ENCODE measurements around the gene APBA1.

The APBA1 gene

DNA sequence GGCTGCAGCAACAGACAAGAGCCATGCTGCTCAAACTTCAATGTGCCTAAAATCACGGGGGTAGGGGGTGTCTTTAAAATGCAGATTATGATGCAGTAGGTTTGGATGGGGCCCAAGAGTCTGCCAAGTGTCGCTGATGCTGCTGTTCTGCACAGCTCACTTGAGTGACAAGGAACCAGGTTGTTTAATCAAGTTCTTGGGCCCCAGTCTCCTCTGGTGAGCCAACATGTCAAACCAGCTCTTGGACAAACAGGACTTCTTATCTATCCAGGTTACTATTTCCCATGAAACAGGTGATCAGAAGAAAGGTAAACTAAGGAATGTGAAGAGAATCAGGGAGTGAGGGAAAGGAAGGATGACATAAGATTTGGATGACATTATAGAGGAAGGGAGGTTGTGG lies 78.0 kb downstream of the APBA1 start:
- Histone ChIP-seq H3K4me2 (ENCODE audit: low read length) (no peak overlapping the region), H3K79me2 (ENCODE audit: control insufficient read depth, low read length) (no peaks in the 10 kb centered on the region), H3K9me3 (ENCODE audit: control insufficient read depth, insufficient read depth, low read length) (no peaks in the 10 kb centered on the region), H4K20me1 (ENCODE audit: control insufficient read depth, insufficient read depth, low read depth, low read length) (no peaks in the 10 kb centered on the region), H3K36me3 (ENCODE audit: control insufficient read depth, low read length) (no peaks in the 10 kb centered on the region), H3K4me1 (ENCODE audit: control insufficient read depth, low read length) (no peaks in the 10 kb centered on the region), H3K27me3 (ENCODE audit: control insufficient read depth, low read length) (peaks cover 3% of the 10 kb centered on the region), H3F3A (ENCODE audit: control insufficient read depth, insufficient read depth) (no peaks in the 10 kb centered on the region), H3K4me3 (ENCODE audit: low read length) (no peak overlapping the region), H3K9me2 (replicated peaks; ENCODE audit: control insufficient read depth, low read length) (no peaks in the 10 kb centered on the region), H3K27ac (ENCODE audit: low read depth, low read length) (no peak overlapping the region)
- TF ChIP-seq, protein P1, sequence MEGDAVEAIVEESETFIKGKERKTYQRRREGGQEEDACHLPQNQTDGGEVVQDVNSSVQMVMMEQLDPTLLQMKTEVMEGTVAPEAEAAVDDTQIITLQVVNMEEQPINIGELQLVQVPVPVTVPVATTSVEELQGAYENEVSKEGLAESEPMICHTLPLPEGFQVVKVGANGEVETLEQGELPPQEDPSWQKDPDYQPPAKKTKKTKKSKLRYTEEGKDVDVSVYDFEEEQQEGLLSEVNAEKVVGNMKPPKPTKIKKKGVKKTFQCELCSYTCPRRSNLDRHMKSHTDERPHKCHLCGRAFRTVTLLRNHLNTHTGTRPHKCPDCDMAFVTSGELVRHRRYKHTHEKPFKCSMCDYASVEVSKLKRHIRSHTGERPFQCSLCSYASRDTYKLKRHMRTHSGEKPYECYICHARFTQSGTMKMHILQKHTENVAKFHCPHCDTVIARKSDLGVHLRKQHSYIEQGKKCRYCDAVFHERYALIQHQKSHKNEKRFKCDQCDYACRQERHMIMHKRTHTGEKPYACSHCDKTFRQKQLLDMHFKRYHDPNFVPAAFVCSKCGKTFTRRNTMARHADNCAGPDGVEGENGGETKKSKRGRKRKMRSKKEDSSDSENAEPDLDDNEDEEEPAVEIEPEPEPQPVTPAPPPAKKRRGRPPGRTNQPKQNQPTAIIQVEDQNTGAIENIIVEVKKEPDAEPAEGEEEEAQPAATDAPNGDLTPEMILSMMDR (IDR thresholded peaks at IDR 0.05; ENCODE audit: low read depth, low read length, poor library complexity, severe bottlenecking): no peak
- TF ChIP-seq EZH2phosphoT487 (IDR thresholded peaks at IDR 0.05; ENCODE audit: borderline replicate concordance, low read length): no peak

DNA sequence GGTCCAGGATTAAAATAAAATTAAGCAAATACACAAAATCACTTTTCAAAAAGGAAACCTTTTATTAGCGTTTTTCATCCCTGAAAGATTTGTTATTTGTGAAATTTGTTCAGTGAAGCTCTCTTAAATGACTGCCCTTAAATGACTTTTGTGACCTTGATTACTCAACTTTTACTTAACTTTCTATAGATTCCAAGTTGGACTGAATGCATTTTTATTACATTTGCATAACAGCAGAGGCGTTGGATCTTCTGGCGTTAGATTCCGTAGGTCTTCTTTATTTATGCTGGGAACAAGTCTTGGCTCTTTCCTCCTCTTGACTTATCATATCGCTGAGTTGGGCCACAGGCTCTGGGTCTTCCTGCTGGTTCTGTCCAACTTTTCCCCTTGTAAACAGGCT lies 78.4 kb downstream of the APBA1 start:
- no peaks in the 10 kb centered on the region for H3K79me2 ChIP-seq (ENCODE audit: control insufficient read depth, low read length)
- H3K4me1 ChIP-seq (ENCODE audit: control insufficient read depth, low read length): no peaks in the 10 kb centered on the region
- no peak overlapping the region for H3K4me3 ChIP-seq (ENCODE audit: low read length)
- no peak overlapping the region for H3K27ac ChIP-seq (ENCODE audit: low read depth, low read length)
- TF ChIP-seq, protein P1 (IDR thresholded peaks at IDR 0.05; ENCODE audit: low read depth, low read length, poor library complexity, severe bottlenecking): no peak
- no peak for TF ChIP-seq EZH2phosphoT487 (IDR thresholded peaks at IDR 0.05; ENCODE audit: borderline replicate concordance, low read length)
- no peaks in the 10 kb centered on the region for H3K36me3 ChIP-seq (ENCODE audit: control insufficient read depth, low read length)
- no peak overlapping the region for H3K4me2 ChIP-seq (ENCODE audit: low read length)
- no peaks in the 10 kb centered on the region for H3K9me3 ChIP-seq (ENCODE audit: control insufficient read depth, insufficient read depth, low read length)
- H3K9me2 ChIP-seq (replicated peaks; ENCODE audit: control insufficient read depth, low read length): no peaks in the 10 kb centered on the region
- H3K27me3 ChIP-seq (ENCODE audit: control insufficient read depth, low read length): peaks cover 3% of the 10 kb centered on the region
- H3F3A ChIP-seq (ENCODE audit: control insufficient read depth, insufficient read depth): no peaks in the 10 kb centered on the region
- H4K20me1 ChIP-seq (ENCODE audit: control insufficient read depth, insufficient read depth, low read depth, low read length): no peaks in the 10 kb centered on the region

DNA sequence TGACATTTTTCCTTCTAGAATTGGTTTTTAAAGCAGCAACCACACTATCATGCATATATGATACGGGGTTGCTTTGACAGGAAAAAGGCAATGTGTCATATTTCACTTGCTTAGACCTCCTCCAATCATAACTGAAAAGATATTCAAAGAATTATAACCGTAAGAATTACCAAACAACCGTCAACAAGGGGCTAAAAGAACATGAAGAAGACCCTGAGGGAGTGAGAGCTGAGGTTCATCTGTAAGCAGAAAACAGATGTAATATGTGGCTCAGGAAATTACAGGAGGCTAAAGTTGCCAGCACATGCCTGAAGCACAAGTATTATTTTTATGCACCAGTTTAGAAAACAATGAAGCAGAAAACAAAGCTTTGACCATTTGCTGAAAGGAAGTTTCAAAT lies 78.9 kb downstream of the APBA1 start:
- no peak overlapping the region for H3K4me2 ChIP-seq (ENCODE audit: low read length)
- H3K4me3 ChIP-seq (ENCODE audit: low read length): no peak overlapping the region

More for the DNA sequence above, 78.9 kb downstream of the APBA1 start:
- no peaks in the 10 kb centered on the region for H3K4me1 ChIP-seq (ENCODE audit: control insufficient read depth, low read length)
- no peaks in the 10 kb centered on the region for H3K9me2 ChIP-seq (replicated peaks; ENCODE audit: control insufficient read depth, low read length)
- H3K27ac ChIP-seq (ENCODE audit: low read depth, low read length): no peak overlapping the region
- H3K36me3 ChIP-seq (ENCODE audit: control insufficient read depth, low read length): no peaks in the 10 kb centered on the region
- H3F3A ChIP-seq (ENCODE audit: control insufficient read depth, insufficient read depth): no peaks in the 10 kb centered on the region
- H4K20me1 ChIP-seq (ENCODE audit: control insufficient read depth, insufficient read depth, low read depth, low read length): no peaks in the 10 kb centered on the region
- TF ChIP-seq, protein P1 (IDR thresholded peaks at IDR 0.05; ENCODE audit: low read depth, low read length, poor library complexity, severe bottlenecking): no peak
- no peak for TF ChIP-seq EZH2phosphoT487 (IDR thresholded peaks at IDR 0.05; ENCODE audit: borderline replicate concordance, low read length)
- no peaks in the 10 kb centered on the region for H3K79me2 ChIP-seq (ENCODE audit: control insufficient read depth, low read length)
- H3K9me3 ChIP-seq (ENCODE audit: control insufficient read depth, insufficient read depth, low read length): no peaks in the 10 kb centered on the region
- H3K27me3 ChIP-seq (ENCODE audit: control insufficient read depth, low read length): peaks cover 3% of the 10 kb centered on the region
